IMR-90 (cell line): ENCODE data around the gene TPSAB1. TPM values are rescaled to one million over a fixed set of nuclear protein-coding genes. Genes with fewer than 3 reads are reported as not detected.
A peak's percentile ranks its signal among the peaks of the same experiment; 100 is the strongest.

ENCODE experiments used
- ATAC-seq: fragments of 200-7000 bp; cut with Tn5 transposase; 2 replicates; pipeline ENCODE4 v1.9.1; 2020; ENCODE audit warnings: low read depth, mild to moderate bottlenecking, moderate library complexity
- BruUV-seq: library from RNA; stranded (reverse); fragments of 400-500 nt; replicated peaks from 2 replicates; lab custom pipeline; 2021; lab: Mats Ljungman, UMichigan
- CTCF ChIA-PET: fragments of 300-600 bp; formaldehyde crosslinking; extraction: SDS; loops from one replicate; lab custom pipeline; 2021; ENCODE audit warnings: antibody characterized with exemption; lab: Yijun Ruan, JAX
- POLR2A ChIA-PET: fragments of 300-600 bp; sonication (Branson Sonifier 250); formaldehyde crosslinking; loops from one replicate; lab custom pipeline; 2022; ENCODE audit warnings: antibody characterized with exemption; ENCODE audit not compliant: unreplicated experiment; lab: Charles Lee
- DNase-seq: peaks from one replicate; pipeline ENCODE4 v3.0.0; 2013
- H2AFZ ChIP-seq: replicated peaks from 2 replicates; pipeline ENCODE3; 2013; ENCODE audit warnings: low read length, mild to moderate bottlenecking; ENCODE audit not compliant: poor library complexity
- H2AK5ac ChIP-seq: 2 replicates; pipeline ENCODE4 v1.6.1; 2013; ENCODE audit warnings: low read depth, low read length, inconsistent platforms
- H2AK9ac ChIP-seq: replicated peaks from 2 replicates; pipeline ENCODE3; 2013; ENCODE audit warnings: mild to moderate bottlenecking, low read depth, low read length, moderate library complexity; ENCODE audit not compliant: poor library complexity
- H2BK120ac ChIP-seq: 2 replicates; pipeline ENCODE4 v1.6.1; 2013; ENCODE audit warnings: low read depth, low read length, inconsistent platforms
- H2BK15ac ChIP-seq: 3 replicates; pipeline ENCODE4 v1.6.1; 2013; ENCODE audit warnings: low read depth, low read length, inconsistent platforms
- H2BK20ac ChIP-seq: 2 replicates; pipeline ENCODE4 v1.6.1; 2013; ENCODE audit warnings: low read depth, mild to moderate bottlenecking, inconsistent platforms, low read length, moderate library complexity
- H2BK5ac ChIP-seq: 2 replicates; pipeline ENCODE4 v1.6.1; 2013; ENCODE audit warnings: mild to moderate bottlenecking, low read depth, low read length, inconsistent platforms; ENCODE audit not compliant: poor library complexity, severe bottlenecking
- H3K14ac ChIP-seq: replicated peaks from 2 replicates; pipeline ENCODE4 v1.6.1; 2013; ENCODE audit warnings: low read depth, low read length, inconsistent platforms
- H3K18ac ChIP-seq: 2 replicates; pipeline ENCODE4 v1.6.1; 2013; ENCODE audit warnings: low read depth, low read length, control low read depth
- H3K23ac ChIP-seq: 2 replicates; pipeline ENCODE4 v1.6.1; 2013; ENCODE audit warnings: low read depth, low read length, inconsistent platforms
- H3K27ac ChIP-seq: 2 replicates; pipeline ENCODE4 v1.5.1; 2013; ENCODE audit warnings: mild to moderate bottlenecking, control low read depth, low read length; ENCODE audit not compliant: insufficient read depth
- H3K27me3 ChIP-seq: 2 replicates; pipeline ENCODE4 v1.6.1; 2013; ENCODE audit warnings: low read length; ENCODE audit not compliant: control insufficient read depth, insufficient read depth
- H3K36me3 ChIP-seq: 2 replicates; pipeline ENCODE4 v1.6.1; 2013; ENCODE audit warnings: low read length, mixed read lengths; ENCODE audit not compliant: control insufficient read depth, insufficient read depth
- H3K4ac ChIP-seq: 2 replicates; pipeline ENCODE4 v1.6.1; 2013; ENCODE audit warnings: low read depth, low read length, inconsistent platforms
- H3K4me1 ChIP-seq: 2 replicates; pipeline ENCODE4 v1.6.1; 2013; ENCODE audit warnings: low read length, mixed read lengths; ENCODE audit not compliant: control insufficient read depth, insufficient read depth
- H3K4me2 ChIP-seq: 2 replicates; pipeline ENCODE4 v1.6.1; 2013; ENCODE audit warnings: low read depth, mild to moderate bottlenecking, control low read depth, low read length, moderate library complexity
- H3K4me3 ChIP-seq: 2 replicates; pipeline ENCODE4 v1.5.1; 2013; ENCODE audit warnings: low read depth, mild to moderate bottlenecking, control low read depth, low read length, moderate library complexity; ENCODE audit not compliant: insufficient read depth
- H3K56ac ChIP-seq: 2 replicates; pipeline ENCODE4 v1.6.1; 2013; ENCODE audit warnings: low read length, inconsistent platforms; ENCODE audit not compliant: insufficient read depth; ENCODE audit errors: extremely low read depth
- H3K79me1 ChIP-seq, 2 experiments: 2 replicates each; pipeline ENCODE4 v1.6.1; 2013; ENCODE audit warnings: low read length in 2 of 2, inconsistent platforms in 1 of 2, low read depth in 1 of 2
- H3K9ac ChIP-seq: 2 replicates; pipeline ENCODE4 v1.6.1; 2013; ENCODE audit warnings: low read depth, low read length, control low read depth
- H3K9me1 ChIP-seq: 2 replicates; pipeline ENCODE4 v1.6.1; 2013; ENCODE audit warnings: low read length, inconsistent platforms; ENCODE audit not compliant: insufficient read depth
- H3K9me3 ChIP-seq: 2 replicates; pipeline ENCODE4 v1.6.1; 2013; ENCODE audit warnings: low read length; ENCODE audit not compliant: control insufficient read depth, insufficient read depth
- H4K20me1 ChIP-seq: 2 replicates; pipeline ENCODE4 v1.6.1; 2013; ENCODE audit warnings: low read length, inconsistent platforms; ENCODE audit not compliant: insufficient read depth
- H4K5ac ChIP-seq: 2 replicates; pipeline ENCODE4 v1.6.1; 2013; ENCODE audit warnings: mild to moderate bottlenecking, low read depth, low read length, control low read depth
- H4K8ac ChIP-seq, 2 experiments: 2 replicates each; pipeline ENCODE4 v1.6.1; 2013; ENCODE audit warnings: low read depth in 2 of 2, low read length in 2 of 2, control low read depth in 1 of 2, inconsistent platforms in 1 of 2
- H4K91ac ChIP-seq: 2 replicates; pipeline ENCODE4 v1.6.1; 2013; ENCODE audit warnings: low read depth, low read length, inconsistent platforms; ENCODE audit not compliant: insufficient read depth
- BHLHE40 ChIP-seq: fragments of 150-350 bp; IDR thresholded peaks from 2 replicates; pipeline ENCODE4 v1.6.1; 2016; ENCODE audit warnings: mild to moderate bottlenecking, low read depth, low read length
- CEBPB ChIP-seq: IDR thresholded peaks from 2 replicates; pipeline ENCODE4 v1.6.1; 2012; ENCODE audit warnings: low read depth, low read length, improper control_type of control experiment
- CHD1 ChIP-seq: IDR thresholded peaks from 2 replicates; pipeline ENCODE4 v1.6.1; 2012; ENCODE audit warnings: low read depth, low read length, improper control_type of control experiment
- FOS ChIP-seq: fragments of 150-350 bp; IDR thresholded peaks from 2 replicates; pipeline ENCODE4 v1.6.1; 2016; ENCODE audit warnings: low read depth, low read length
- MAFK ChIP-seq: IDR thresholded peaks from 2 replicates; pipeline ENCODE4 v1.6.1; 2012; ENCODE audit warnings: low read depth, low read length, improper control_type of control experiment
- MAZ ChIP-seq: IDR thresholded peaks from 2 replicates; pipeline ENCODE4 v1.6.1; 2012; ENCODE audit warnings: low read depth, mild to moderate bottlenecking, low read length, improper control_type of control experiment, moderate library complexity, borderline replicate concordance
- MXI1 ChIP-seq: IDR thresholded peaks from 2 replicates; pipeline ENCODE4 v1.6.1; 2012; ENCODE audit warnings: low read depth, mild to moderate bottlenecking, low read length, moderate library complexity, borderline replicate concordance
- NFE2L2 ChIP-seq: fragments of 150-350 bp; IDR thresholded peaks from 2 replicates; pipeline ENCODE4 v1.6.1; 2016; ENCODE audit warnings: low read depth, mild to moderate bottlenecking, low read length
- POLR2A ChIP-seq: IDR thresholded peaks from 2 replicates; pipeline ENCODE4 v1.6.1; 2012; ENCODE audit warnings: mild to moderate bottlenecking, low read depth, low read length
- RAD21 ChIP-seq: IDR thresholded peaks from 2 replicates; pipeline ENCODE4 v1.6.1; 2012; ENCODE audit warnings: low read length, improper control_type of control experiment
- RCOR1 ChIP-seq: IDR thresholded peaks from 2 replicates; pipeline ENCODE4 v1.6.1; 2012; ENCODE audit warnings: mild to moderate bottlenecking, low read length, improper control_type of control experiment; ENCODE audit not compliant: insufficient replicate concordance
- SMC3 ChIP-seq: fragments of 150-350 bp; IDR thresholded peaks from 2 replicates; pipeline ENCODE4 v1.6.1; 2016; ENCODE audit warnings: low read depth, mild to moderate bottlenecking, antibody characterized with exemption, low read length, moderate library complexity
- WGBS, 2 experiments: methylation state at CpG; one replicate each; pipeline versions ENCODE4 v1.1.5 to v1.1.7; 2013; ENCODE audit warnings: missing lambda C conversion rate in 2 of 2; ENCODE audit not compliant: insufficient read length in 1 of 2; ENCODE audit errors: extremely low coverage in 2 of 2; 5-methylcytosine and 5-hydroxymethylcytosine counted together
- dilution Hi-C: fragments of 300-500 bp; cut with HindIII; formaldehyde crosslinking; loops from one replicate; pipeline ENCODE4 v1.14.3; 2018; ENCODE audit warnings: low sequenced_read_pairs; ENCODE audit not compliant: unreplicated experiment
- in situ Hi-C: fragments of 300-500 bp; cut with MboI; formaldehyde crosslinking; loops from 3 replicates; pipeline ENCODE4 v1.14.3; 2019; ENCODE audit warnings: low sequenced_read_pairs, inconsistent platforms, mixed read lengths
- intact Hi-C: fragments of 100-400 bp; cut with micrococcal nuclease; formaldehyde crosslinking; loops from 2 replicates; pipeline ENCODE4 v1.10.0; 2022
- polyA plus RNA-seq, 3 experiments: library from polyadenylated mRNA; depleted of rRNA; stranded (reverse); fragments of >200 nt; gene quantifications; 2 replicates each; pipeline ENCODE4 v1.2.3, GENCODE V29; 2012; ENCODE audit warnings: low replicate concordance in 1 of 3
- total RNA-seq: library from RNA; depleted of rRNA; stranded (reverse); fragments of >200 nt; gene quantifications from 2 replicates; pipeline ENCODE4 v1.2.3, GENCODE V29; 2012
- TF ChIP-seq, protein P1 (sequence below): fragments of 150-350 bp; IDR thresholded peaks from 2 replicates; pipeline ENCODE4 v1.6.1; 2017; ENCODE audit warnings: mild to moderate bottlenecking, antibody characterized with exemption, low read length, low read depth
- TF ChIP-seq, protein P2 (sequence below): conservative IDR thresholded peaks from 2 replicates; pipeline ENCODE4 v1.5.1; 2012; ENCODE audit warnings: mild to moderate bottlenecking, low read depth, low read length, improper control_type of control experiment
- TF ChIP-seq, protein P3 (sequence below): fragments of 150-350 bp; IDR thresholded peaks from 2 replicates; pipeline ENCODE4 v1.6.1; 2016; ENCODE audit warnings: low read depth, mild to moderate bottlenecking, low read length, moderate library complexity, borderline replicate concordance

Gene TPSAB1
- total and polyA plus RNA-seq, 2 of the 4 experiments (the other 2 are of a cell fraction), result not detected

GRCh38 chr16:1258906-1259759 lies 18.6 kb downstream of the TPSAB1 start:
- in situ Hi-C loops (no loop called here), intact Hi-C loops (no loop called here), dilution Hi-C loops (no loop called here)
- Histone ChIP-seq H2BK15ac (no peak overlapping the region), H3K27me3 (peaks cover 38% of the 10 kb centered on the region), H2BK5ac (no peak overlapping the region), H2AK9ac (no peak overlapping the region), H2AFZ (peak overlapping the region; percentile 41), H3K9ac (no peak overlapping the region), H4K8ac (no peak overlapping the region), H3K18ac (no peak overlapping the region), H2AK5ac (no peak overlapping the region), H3K14ac (no peak overlapping the region), H3K23ac (no peak overlapping the region), H2BK20ac (no peak overlapping the region), H3K4me2 (no peak overlapping the region), H4K91ac (no peak overlapping the region), H4K20me1 (no peaks in the 10 kb centered on the region; the same call in 1 of the 2 replicates), H3K36me3 (no peaks in the 10 kb centered on the region), H3K27ac (no peak overlapping the region), H3K4ac (no peak overlapping the region), H3K56ac (no peak overlapping the region), H4K5ac (no peak overlapping the region), H3K79me1 (no peaks in the 10 kb centered on the region), H3K9me3 (no peaks in the 10 kb centered on the region), H2BK120ac (no peak overlapping the region), H3K4me3 (no peak overlapping the region), H3K9me1 (no peaks in the 10 kb centered on the region), H3K4me1 (no peaks in the 10 kb centered on the region)
- no TSS peak for BruUV-seq
- no peak; the same call in 1 of the 2 replicates for ATAC-seq
- 17% methylated on average over 13 of the region's 42 CpGs; no CpG with 5 or more reads in 1 of the 2 experiments for WGBS, 2 experiments
- ChIA-PET POLR2A (no interaction called here), CTCF (no interaction called here)
- no peak for DNase-seq
- no peak for TF ChIP-seq RCOR1
- TF ChIP-seq, protein P1, sequence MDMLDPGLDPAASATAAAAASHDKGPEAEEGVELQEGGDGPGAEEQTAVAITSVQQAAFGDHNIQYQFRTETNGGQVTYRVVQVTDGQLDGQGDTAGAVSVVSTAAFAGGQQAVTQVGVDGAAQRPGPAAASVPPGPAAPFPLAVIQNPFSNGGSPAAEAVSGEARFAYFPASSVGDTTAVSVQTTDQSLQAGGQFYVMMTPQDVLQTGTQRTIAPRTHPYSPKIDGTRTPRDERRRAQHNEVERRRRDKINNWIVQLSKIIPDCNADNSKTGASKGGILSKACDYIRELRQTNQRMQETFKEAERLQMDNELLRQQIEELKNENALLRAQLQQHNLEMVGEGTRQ, result no peak
- TF ChIP-seq BHLHE40, result no peak
- TF ChIP-seq CHD1, result no peak
- no peak for TF ChIP-seq FOS
- no peak for TF ChIP-seq CEBPB
- no peak for TF ChIP-seq MAZ
- no peak for TF ChIP-seq MXI1
- TF ChIP-seq NFE2L2, result no peak
- TF ChIP-seq MAFK, result no peak
- TF ChIP-seq SMC3, result no peak
- TF ChIP-seq, protein P2, sequence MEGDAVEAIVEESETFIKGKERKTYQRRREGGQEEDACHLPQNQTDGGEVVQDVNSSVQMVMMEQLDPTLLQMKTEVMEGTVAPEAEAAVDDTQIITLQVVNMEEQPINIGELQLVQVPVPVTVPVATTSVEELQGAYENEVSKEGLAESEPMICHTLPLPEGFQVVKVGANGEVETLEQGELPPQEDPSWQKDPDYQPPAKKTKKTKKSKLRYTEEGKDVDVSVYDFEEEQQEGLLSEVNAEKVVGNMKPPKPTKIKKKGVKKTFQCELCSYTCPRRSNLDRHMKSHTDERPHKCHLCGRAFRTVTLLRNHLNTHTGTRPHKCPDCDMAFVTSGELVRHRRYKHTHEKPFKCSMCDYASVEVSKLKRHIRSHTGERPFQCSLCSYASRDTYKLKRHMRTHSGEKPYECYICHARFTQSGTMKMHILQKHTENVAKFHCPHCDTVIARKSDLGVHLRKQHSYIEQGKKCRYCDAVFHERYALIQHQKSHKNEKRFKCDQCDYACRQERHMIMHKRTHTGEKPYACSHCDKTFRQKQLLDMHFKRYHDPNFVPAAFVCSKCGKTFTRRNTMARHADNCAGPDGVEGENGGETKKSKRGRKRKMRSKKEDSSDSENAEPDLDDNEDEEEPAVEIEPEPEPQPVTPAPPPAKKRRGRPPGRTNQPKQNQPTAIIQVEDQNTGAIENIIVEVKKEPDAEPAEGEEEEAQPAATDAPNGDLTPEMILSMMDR, result no peak
- no peak for TF ChIP-seq POLR2A
- TF ChIP-seq, protein P3, sequence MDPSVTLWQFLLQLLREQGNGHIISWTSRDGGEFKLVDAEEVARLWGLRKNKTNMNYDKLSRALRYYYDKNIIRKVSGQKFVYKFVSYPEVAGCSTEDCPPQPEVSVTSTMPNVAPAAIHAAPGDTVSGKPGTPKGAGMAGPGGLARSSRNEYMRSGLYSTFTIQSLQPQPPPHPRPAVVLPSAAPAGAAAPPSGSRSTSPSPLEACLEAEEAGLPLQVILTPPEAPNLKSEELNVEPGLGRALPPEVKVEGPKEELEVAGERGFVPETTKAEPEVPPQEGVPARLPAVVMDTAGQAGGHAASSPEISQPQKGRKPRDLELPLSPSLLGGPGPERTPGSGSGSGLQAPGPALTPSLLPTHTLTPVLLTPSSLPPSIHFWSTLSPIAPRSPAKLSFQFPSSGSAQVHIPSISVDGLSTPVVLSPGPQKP, result no peak
- no peak for TF ChIP-seq RAD21
